ENCODE measurements around the gene MBOAT2.
"Not testable (repeated sequence)": the region's sequence is repeated elsewhere in the genome, so short reads cannot be mapped to it uniquely, and the experiment has no call there.

MBOAT2 gene, protein sequence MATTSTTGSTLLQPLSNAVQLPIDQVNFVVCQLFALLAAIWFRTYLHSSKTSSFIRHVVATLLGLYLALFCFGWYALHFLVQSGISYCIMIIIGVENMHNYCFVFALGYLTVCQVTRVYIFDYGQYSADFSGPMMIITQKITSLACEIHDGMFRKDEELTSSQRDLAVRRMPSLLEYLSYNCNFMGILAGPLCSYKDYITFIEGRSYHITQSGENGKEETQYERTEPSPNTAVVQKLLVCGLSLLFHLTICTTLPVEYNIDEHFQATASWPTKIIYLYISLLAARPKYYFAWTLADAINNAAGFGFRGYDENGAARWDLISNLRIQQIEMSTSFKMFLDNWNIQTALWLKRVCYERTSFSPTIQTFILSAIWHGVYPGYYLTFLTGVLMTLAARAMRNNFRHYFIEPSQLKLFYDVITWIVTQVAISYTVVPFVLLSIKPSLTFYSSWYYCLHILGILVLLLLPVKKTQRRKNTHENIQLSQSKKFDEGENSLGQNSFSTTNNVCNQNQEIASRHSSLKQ

DNA sequence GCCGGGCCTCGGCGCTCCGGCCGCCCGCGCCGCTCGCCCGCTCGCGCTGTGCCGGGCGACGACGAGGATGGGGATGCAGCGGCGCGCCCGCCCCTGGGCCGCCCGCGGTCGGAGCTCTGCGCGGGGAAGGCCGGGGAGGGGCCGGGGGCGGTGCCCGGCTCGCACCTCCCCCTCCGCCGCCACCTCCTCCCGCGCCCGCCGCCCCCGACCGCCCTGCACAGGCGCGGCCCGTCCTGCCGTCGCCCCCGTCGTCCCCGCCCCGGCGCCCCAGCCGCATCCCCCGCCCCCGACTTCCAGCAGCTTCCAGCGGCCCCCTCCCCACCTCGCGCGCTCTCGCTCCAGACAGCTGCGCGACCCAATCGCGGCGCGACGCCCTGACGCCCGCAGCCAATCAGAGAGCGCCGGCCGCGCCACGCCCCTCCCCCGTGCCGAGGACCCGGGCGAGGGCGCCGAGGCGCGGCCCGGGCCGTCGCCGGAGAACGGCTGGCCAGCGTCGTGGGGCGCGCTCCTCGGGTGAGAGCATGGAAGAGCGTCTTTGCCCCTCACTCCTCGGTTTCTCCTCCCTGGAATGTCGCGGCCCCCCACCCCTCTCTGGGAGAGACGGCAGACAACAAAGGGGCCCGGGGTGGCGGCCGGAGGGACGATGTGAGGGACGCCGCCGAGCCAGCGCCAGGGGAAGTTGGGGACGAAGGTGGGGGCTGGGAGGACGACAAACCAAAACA, at the start of gene MBOAT2:
Gene MBOAT2, minus strand, starts transcription at position 69 of the 722 bp plus-strand sequence. CDS start 70 bp downstream, outside the sequence.
- in situ Hi-C loops (cut with HindIII; ENCODE audit: low sequenced_read_pairs): no loop called here

GRCh38 chr2:9052821-9053533, 49.5 kb upstream of the MBOAT2 start:
- in situ Hi-C loops (cut with HindIII; ENCODE audit: low sequenced_read_pairs): no loop called here

DNA sequence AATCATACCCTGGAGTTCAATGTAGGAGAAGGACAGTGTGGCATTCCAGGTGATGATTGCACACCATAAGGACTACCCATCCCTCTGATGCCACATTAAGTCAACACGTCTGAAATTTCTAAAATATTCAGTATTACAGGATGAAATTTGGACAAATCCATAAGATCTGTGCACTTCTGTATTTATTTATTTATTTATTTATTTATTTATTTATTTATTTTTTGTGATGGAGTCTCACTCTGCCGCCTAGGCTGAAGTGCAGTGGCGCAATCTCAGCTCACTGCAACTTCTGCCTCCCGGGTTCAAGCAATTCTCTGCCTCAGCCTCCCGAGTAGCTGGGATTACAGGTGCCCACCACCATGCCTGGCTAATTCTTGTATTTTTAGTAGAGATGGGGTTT, 48.0 kb upstream of the MBOAT2 start:
- in situ Hi-C loops (cut with HindIII; ENCODE audit: low sequenced_read_pairs): not testable (repeated sequence)

GRCh38 chr2:9050122-9050809, 46.8 kb upstream of the MBOAT2 start:
- in situ Hi-C loops (cut with HindIII; ENCODE audit: low sequenced_read_pairs): no loop called here

DNA sequence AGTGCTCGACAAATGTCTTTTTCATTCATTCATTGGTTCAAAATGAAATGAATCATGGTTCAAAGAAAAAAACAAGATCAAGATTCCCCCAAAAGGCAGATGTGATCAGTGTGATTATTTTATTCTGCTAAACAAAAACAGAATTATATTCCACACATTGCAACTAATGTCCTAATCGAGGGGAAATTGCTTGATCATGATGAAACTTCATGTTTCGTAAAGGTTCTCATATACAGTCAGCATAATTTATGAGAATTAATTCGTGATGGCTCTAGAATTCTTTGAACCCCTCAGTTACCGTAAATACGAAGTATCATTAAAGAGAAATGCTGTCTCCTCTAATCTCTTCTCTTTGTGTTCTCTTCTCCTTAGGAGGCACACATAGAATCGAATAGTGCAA, 42.1 kb upstream of the MBOAT2 start:
- in situ Hi-C loops (cut with HindIII; ENCODE audit: low sequenced_read_pairs): no loop called here

- in situ Hi-C loops (cut with HindIII; ENCODE audit: low sequenced_read_pairs): not testable (repeated sequence)
These were observed 40.0 kb upstream of the MBOAT2 start for GRCh38 chr2:9043491-9043890.

DNA sequence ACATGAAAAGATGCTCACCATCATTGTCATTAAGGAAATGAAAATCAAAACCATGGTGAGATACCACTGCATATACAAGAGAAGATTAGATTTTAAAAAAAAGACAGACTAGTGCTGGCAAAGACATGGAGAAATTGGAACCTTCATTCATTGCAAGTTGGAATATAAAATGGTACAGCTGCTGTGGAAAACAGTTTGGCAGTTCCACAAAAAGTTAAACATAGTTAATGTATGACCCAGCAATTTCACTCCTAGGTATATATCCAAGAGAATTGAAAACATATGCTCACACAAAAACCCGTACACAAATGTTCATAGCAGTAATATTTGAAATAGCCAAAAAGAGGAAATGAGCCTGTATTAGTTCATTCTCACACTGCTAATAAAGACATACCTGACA, 33.7 kb upstream of the MBOAT2 start:
- in situ Hi-C loops (cut with HindIII; ENCODE audit: low sequenced_read_pairs): no loop called here

DNA sequence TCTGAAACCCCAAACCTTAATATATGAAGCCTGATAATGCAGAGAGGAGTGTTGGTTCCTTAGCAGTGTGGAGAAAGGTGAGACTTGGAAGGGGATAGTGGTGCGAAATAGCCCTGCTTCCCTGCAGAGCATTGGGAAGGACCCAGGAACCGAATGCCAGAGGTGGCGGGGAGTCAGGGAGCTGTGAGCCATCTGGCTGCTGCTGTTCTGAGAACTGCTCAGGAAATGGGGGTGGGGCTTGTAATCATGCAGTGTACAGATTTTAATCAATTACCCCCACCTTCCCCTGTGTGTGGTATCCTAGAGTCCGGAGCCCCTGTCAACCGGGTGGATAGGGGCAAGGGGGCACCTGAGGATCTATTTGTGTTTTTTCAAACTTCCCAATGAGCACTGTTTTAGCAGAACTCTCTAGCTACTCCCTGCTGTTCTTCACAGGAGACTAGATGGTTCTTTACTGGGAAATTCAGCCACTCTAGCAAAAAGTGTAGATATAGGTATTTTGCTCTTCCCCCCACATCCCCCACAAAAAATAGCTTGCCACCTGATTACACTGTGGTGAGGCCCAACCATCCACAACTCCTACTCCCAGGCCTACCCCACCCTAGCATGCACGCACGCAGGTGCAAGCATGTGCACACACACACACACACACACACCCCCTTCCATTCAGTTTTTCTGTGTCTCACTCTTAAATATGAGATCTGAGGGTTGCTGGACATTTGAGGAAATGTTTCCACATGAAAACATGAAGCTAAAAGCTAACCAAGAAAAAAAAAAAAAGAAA, 30.1 kb upstream of the MBOAT2 start:
- in situ Hi-C loops (cut with HindIII; ENCODE audit: low sequenced_read_pairs): no loop called here

- in situ Hi-C loops (cut with HindIII; ENCODE audit: low sequenced_read_pairs): no loop called here
These were observed 29.2 kb upstream of the MBOAT2 start for GRCh38 chr2:9032536-9033255.

GRCh38 chr2:9032121-9032520, 28.6 kb upstream of the MBOAT2 start:
- in situ Hi-C loops (cut with HindIII; ENCODE audit: low sequenced_read_pairs): no loop called here

DNA sequence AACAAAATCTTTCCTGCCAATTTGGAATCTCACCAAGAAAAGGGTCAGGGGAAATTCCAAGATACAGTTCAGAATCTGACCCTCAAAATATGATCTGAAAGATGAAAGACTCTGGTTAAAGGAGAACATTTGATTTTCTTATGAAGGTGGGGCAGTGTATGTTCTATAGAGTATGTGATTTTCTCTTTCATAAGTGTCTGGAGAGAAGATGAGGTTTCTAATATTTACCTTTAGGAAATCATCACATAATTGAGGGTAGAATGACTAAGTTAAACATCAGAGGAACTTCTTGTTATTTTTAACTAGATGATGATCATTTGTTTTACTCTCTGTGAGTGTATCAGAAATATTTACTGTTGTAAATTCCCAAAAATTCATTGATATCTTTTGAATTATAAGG, 27.8 kb upstream of the MBOAT2 start:
- in situ Hi-C loops (cut with HindIII; ENCODE audit: low sequenced_read_pairs): no loop called here

- in situ Hi-C loops (cut with HindIII; ENCODE audit: low sequenced_read_pairs): no loop called here
These were observed 27.4 kb upstream of the MBOAT2 start for GRCh38 chr2:9030841-9031240.

- in situ Hi-C loops (cut with HindIII; ENCODE audit: low sequenced_read_pairs): no loop called here
These were observed 26.7 kb upstream of the MBOAT2 start for GRCh38 chr2:9030190-9030589.

- in situ Hi-C loops (cut with HindIII; ENCODE audit: low sequenced_read_pairs): no loop called here
These were observed 26.2 kb upstream of the MBOAT2 start for GRCh38 chr2:9029721-9030120.

DNA sequence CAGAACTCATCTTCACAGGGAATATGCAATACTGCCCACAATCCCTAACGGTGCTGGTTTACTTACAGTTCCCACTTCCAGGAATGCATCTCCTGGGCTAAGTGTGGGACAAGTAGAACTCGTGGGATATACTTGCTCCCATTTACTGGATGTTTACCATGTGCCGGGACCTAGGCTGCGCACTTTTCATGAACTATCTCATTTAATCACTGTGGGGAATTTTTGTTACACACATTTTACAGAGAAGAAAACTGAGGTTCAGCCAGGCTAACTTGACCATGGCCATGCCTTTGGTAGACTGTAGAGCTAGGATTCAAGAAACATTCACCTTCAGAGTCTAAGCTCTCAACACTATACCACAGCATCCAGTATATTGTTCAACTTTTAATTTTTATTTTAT, 24.4 kb upstream of the MBOAT2 start:
- in situ Hi-C loops (cut with HindIII; ENCODE audit: low sequenced_read_pairs): no loop called here

DNA sequence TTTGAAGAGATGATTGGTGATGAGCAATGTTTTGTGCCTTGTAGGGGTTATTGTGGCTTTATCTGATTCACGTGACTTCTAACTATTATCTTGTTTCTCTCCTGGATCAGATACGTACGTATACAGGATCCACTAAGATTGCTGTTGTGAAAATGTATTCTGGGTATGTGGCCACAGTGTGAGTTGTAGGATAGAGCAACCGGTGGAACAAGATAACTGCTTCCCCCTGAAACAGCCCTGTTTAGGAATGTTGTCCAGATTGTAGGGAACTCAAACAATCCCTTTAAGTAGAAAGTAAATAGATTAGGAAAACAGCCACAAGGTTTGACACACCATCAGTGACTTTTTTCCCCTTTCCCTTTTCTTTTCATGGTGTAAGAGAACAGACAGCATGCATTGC, 22.3 kb upstream of the MBOAT2 start:
- in situ Hi-C loops (cut with HindIII; ENCODE audit: low sequenced_read_pairs): no loop called here

GRCh38 chr2:9024575-9024974, 21.1 kb upstream of the MBOAT2 start:
- in situ Hi-C loops (cut with HindIII; ENCODE audit: low sequenced_read_pairs): no loop called here

DNA sequence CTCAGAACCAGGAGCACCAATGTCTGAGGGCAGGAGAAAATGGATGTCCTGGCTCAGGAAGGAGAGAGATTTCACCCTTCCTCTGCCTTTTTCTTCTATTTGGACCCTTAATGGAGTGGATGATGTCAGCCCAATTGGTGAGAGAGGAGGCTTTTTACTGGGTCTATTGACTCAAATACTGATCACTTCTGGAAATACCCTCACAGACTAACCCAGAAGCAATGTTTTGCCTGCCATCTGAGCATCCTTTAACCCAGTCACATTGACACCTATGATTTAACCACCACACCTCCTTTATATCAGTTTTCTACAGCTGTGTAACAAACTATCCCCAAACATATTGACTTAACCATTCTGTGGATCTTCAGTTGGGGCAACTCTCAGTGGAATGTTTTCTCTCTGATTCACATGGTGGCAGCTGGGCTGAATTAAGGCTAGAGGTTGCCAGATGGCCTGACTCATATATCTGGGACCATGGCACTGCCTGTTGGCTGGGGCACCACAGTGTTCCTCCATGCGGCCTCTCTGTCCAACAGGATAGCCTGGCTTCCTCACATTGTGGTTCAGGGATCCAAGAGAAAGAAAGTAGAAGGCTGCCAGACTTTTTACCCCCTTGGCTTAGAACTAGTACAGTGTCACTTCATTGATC, 18.2 kb upstream of the MBOAT2 start:
- in situ Hi-C loops (cut with HindIII; ENCODE audit: low sequenced_read_pairs): no loop called here

DNA sequence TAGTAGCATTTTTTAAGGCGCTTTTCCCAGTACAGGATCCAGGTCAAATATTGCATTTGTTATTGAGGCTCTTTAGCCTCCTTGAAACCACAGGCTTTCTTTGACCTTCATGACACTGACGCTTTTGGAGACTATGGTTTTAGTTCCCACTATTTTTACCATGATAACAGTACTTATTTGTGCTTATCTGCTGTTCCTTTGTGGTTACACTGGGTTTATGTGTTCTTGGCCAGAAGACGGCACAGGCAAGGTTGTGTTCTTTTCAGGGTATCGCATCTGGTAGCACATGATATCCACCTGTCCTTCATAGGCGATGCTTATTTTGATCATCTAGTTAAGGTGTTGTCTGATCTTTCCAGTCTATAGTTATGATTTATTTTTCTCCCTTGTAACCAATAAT, 16.8 kb upstream of the MBOAT2 start:
- in situ Hi-C loops (cut with HindIII; ENCODE audit: low sequenced_read_pairs): no loop called here
